Measurements from ENCODE around the gene RABL3.

RABL3 gene

GRCh38 chr3:120752865-120753264 lies 10.5 kb upstream of the RABL3 start:
- CTCF ChIA-PET, result interaction anchor here (0.7 kb wide), 1 partner anchor 723 kb away, joined by 3 read pairs; no protein-coding TSS in a partner anchor
- POLR2A ChIA-PET (ENCODE audit: low non-redundant PET), result no interaction called here
- H3K27ac ChIP-seq, result no peak overlapping the region
- DNase-seq (ENCODE audit: low spot score), result no peak
- TF ChIP-seq CTCF (conservative IDR thresholded peaks at IDR 0.05; ENCODE audit: low read depth), result no peak

GRCh38 chr3:120752230-120752629 lies 9.9 kb upstream of the RABL3 start:
- no peak overlapping the region for H3K27ac ChIP-seq
- TF ChIP-seq CTCF (conservative IDR thresholded peaks at IDR 0.05; ENCODE audit: low read depth), result no peak
- ChIA-PET POLR2A (ENCODE audit: low non-redundant PET) (no interaction called here), CTCF (no interaction called here)
- DNase-seq (ENCODE audit: low spot score), result no peak

- POLR2A ChIA-PET (ENCODE audit: low non-redundant PET), result no interaction called here
- TF ChIP-seq CTCF (conservative IDR thresholded peaks at IDR 0.05; ENCODE audit: low read depth), result no peak
- no peak for DNase-seq (ENCODE audit: low spot score)
- CTCF ChIA-PET, result interaction anchor here (0.6 kb wide), 1 partner anchor 126 kb away, joined by 5 read pairs; no protein-coding TSS in a partner anchor
- no peak overlapping the region for H3K27ac ChIP-seq
These were observed 7.5 kb upstream of the RABL3 start for GRCh38 chr3:120749843-120750242.

GRCh38 chr3:120745466-120745865 lies 3.1 kb upstream of the RABL3 start:
- POLR2A ChIA-PET (ENCODE audit: low non-redundant PET), result no interaction called here
- CTCF ChIA-PET, result no interaction called here

GRCh38 chr3:120743556-120744195 lies 1.4 kb upstream of the RABL3 start:
- DNase-seq (ENCODE audit: low spot score), result no peak
- POLR2A ChIA-PET (ENCODE audit: low non-redundant PET), result no interaction called here
- TF ChIP-seq CTCF (conservative IDR thresholded peaks at IDR 0.05; ENCODE audit: low read depth), result no peak
- CTCF ChIA-PET, result no interaction called here
- H3K27ac ChIP-seq, result no peak overlapping the region

More at GRCh38 chr3:120745466-120745865, 3.1 kb upstream of the RABL3 start:
- H3K27ac ChIP-seq, result no peak overlapping the region
- DNase-seq (ENCODE audit: low spot score), result no peak
- TF ChIP-seq CTCF (conservative IDR thresholded peaks at IDR 0.05; ENCODE audit: low read depth), result no peak

- peak overlapping the region; percentile 92 for H3K27ac ChIP-seq
- ChIA-PET POLR2A (ENCODE audit: low non-redundant PET) (no interaction called here), CTCF (no interaction called here)
These were observed 591 bp upstream of the RABL3 start for GRCh38 chr3:120742849-120743365.

More at GRCh38 chr3:120742849-120743365, 591 bp upstream of the RABL3 start:
- no peak for TF ChIP-seq CTCF (conservative IDR thresholded peaks at IDR 0.05; ENCODE audit: low read depth)
- peak; percentile 20 for DNase-seq (ENCODE audit: low spot score)
